ENCODE data around the gene USP54.

The USP54 gene

GRCh38 chr10:73609116-73609515 is 18.0 kb upstream of the USP54 start:
- CTCF ChIA-PET, result interaction anchor here (1.2 to 1.5 kb wide), 2 partner anchors 79 to 80 kb away, joined by 3 read pairs; no protein-coding TSS in a partner anchor
- Histone ChIP-seq H3K4me3 (ENCODE audit: low read depth, low read length) (no peak overlapping the region), H3K36me3 (ENCODE audit: control insufficient read depth in 2 of 2, insufficient read depth in 1 of 2, low read length in 2 of 2) (peaks cover 0 to under 1% of the 10 kb centered on the region in 2 experiments; a peak in 1 of 3 replicates), H3K27ac (ENCODE audit: extremely low read depth, low read depth, low read length) (no peak overlapping the region), H3K4me1 (ENCODE audit: control insufficient read depth, insufficient read depth, low read length) (no peaks in the 10 kb centered on the region), H3K9me3 (ENCODE audit: control insufficient read depth, insufficient read depth, low read depth, low read length) (no peaks in the 10 kb centered on the region)
- TF ChIP-seq ZNF146 (tag by site-specific recombination; IDR thresholded peaks at IDR 0.05), result no peak
- TF ChIP-seq ZNF701 (tag by site-specific recombination; IDR thresholded peaks at IDR 0.05), result no peak
- TF ChIP-seq PBX3 (CRISPR knock-in tag; IDR thresholded peaks at IDR 0.05), result no peak
- no peak for TF ChIP-seq ZNF26 (tag by site-specific recombination; IDR thresholded peaks at IDR 0.05)
- no peak for TF ChIP-seq ZFP37 (tag by site-specific recombination; IDR thresholded peaks at IDR 0.05)
- TF ChIP-seq ZNF398 (tag by site-specific recombination; IDR thresholded peaks at IDR 0.05), result no peak
- no peak for TF ChIP-seq ZNF580 (tag by site-specific recombination; IDR thresholded peaks at IDR 0.05)
- no peak for TF ChIP-seq ZNF354C (tag by site-specific recombination; IDR thresholded peaks at IDR 0.05; ENCODE audit: borderline replicate concordance, low read depth)
- no peak for TF ChIP-seq WT1 (tag by site-specific recombination; IDR thresholded peaks at IDR 0.05)
- POLR2A ChIA-PET, result no interaction called here

GRCh38 chr10:73601486-73601921 is 10.4 kb upstream of the USP54 start:
- ChIA-PET POLR2A (interaction anchor here (0.6 to 1.3 kb wide), 5 partner anchors 24 to 129 kb away, joined by 3 to 4 read pairs (median 3); no protein-coding TSS in a partner anchor), CTCF (interaction anchor here (0.6 to 2.1 kb wide), 4 partner anchors 24 to 71 kb away, joined by 3 to 11 read pairs (median 5); partner anchors contain the start of gene MYOZ1)
- Histone ChIP-seq H3K4me1 (ENCODE audit: control insufficient read depth, insufficient read depth, low read length) (no peaks in the 10 kb centered on the region), H3K36me3 (ENCODE audit: control insufficient read depth in 2 of 2, insufficient read depth in 1 of 2, low read length in 2 of 2) (no peaks in the 10 kb centered on the region; a peak in 1 of 3 replicates), H3K9me3 (ENCODE audit: control insufficient read depth, insufficient read depth, low read depth, low read length) (no peaks in the 10 kb centered on the region), H3K4me3 (ENCODE audit: low read depth, low read length) (no peak overlapping the region), H3K27ac (ENCODE audit: extremely low read depth, low read depth, low read length) (no peak overlapping the region)
- TF ChIP-seq ZNF341 (tag by site-specific recombination; IDR thresholded peaks at IDR 0.05; ENCODE audit: low read depth) (no peak), SP7 (tag by site-specific recombination; IDR thresholded peaks at IDR 0.05) (0 out of 2 replicates have a peak, but pooled peaks have one; percentile 30), ATF2 (tag by site-specific recombination; IDR thresholded peaks at IDR 0.05; ENCODE audit: low read depth) (peak; percentile 56), SCRT2 (tag by site-specific recombination; IDR thresholded peaks at IDR 0.05) (peak; percentile 53), IKZF3 (tag by site-specific recombination; IDR thresholded peaks at IDR 0.05) (peak; percentile 68; the same call in 1 of the 2 replicates), ZNF629 (tag by site-specific recombination; IDR thresholded peaks at IDR 0.05) (peak; percentile 45; the same call in 1 of the 2 replicates), ZNF529 (tag by site-specific recombination; IDR thresholded peaks at IDR 0.05; ENCODE audit: insufficient replicate concordance) (no peak), ZNF366 (tag by site-specific recombination; conservative IDR thresholded peaks at IDR 0.05) (peak; percentile 46; the same call in 1 of the 2 replicates), OSR2 (tag by site-specific recombination; IDR thresholded peaks at IDR 0.05) (peak; percentile 90), ZNF292 (tag by site-specific recombination; IDR thresholded peaks at IDR 0.05; ENCODE audit: borderline replicate concordance, low read depth) (no peak), ZBTB17 (tag by site-specific recombination; IDR thresholded peaks at IDR 0.05) (peak; percentile 58; the same call in 1 of the 2 replicates), KLF9 (tag by site-specific recombination; IDR thresholded peaks at IDR 0.05; ENCODE audit: low read depth) (no peak), ZNF335 (tag by site-specific recombination; conservative IDR thresholded peaks at IDR 0.05) (no peak), ZNF664 (tag by site-specific recombination; IDR thresholded peaks at IDR 0.05) (no peak), TSHZ1 (tag by site-specific recombination; IDR thresholded peaks at IDR 0.05; ENCODE audit: borderline replicate concordance) (0 out of 2 replicates have a peak, but pooled peaks have one; percentile 13), ZNF600 (tag by site-specific recombination; IDR thresholded peaks at IDR 0.05) (peak; percentile 96), ZNF837 (tag by site-specific recombination; IDR thresholded peaks at IDR 0.05) (no peak)

All from HEK293 (cell line).